Stimulated activated CD8-positive, alpha-beta memory T cell treated with anti-CD3 and anti-CD28 coated beads, Interleukin-7, amount 100 ng/mL, for 1 hour (primary cell): ENCODE measurements around the gene AGFG2.

Experiments used
- DNase-seq, 2 donors: peaks; one replicate each; pipeline ENCODE4 v3.0.0-alpha.2; 2020; ENCODE audit warnings: low read depth in 2 of 2

AGFG2 gene

DNA sequence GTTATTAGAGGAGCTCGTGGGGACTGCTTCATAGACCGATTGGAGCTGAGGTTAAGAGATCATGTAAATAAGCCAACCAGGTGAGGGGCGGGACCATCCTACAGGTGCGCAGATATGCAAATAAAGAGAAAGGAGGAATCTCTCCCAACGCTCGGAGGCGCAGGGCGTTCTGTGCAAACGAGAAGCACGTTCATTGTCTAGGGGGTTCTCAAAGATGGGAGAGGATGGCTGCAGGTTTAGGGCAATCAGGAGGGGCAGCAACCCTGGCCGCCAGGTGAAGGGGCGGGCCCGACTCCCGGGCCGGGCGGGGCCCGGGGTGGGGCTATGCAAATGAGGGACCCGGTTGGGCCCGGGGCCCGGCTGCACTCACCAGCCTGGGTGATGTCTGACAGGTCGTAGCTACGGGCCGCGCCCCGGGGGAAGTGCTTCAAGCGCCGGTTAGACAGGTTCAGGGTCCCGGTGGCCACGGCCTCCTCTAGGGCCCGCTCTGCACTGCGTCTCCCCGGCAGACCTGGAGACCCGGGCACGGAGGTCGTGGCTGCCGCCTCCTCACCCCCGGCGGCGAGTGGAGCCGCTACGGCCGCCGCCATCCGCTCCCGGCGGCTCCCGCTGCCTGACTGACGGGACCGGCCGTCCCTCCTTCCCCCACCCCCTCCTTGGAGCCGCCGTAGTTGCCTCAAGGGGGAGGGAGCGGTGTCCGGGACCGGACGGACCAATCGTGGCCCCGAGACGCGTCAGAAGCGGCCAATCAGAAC lies 46.7 kb downstream of the AGFG2 start, which contains the start of gene LRCH4:
Gene LRCH4 (minus strand): TSS at position 619 of the 755 bp plus-strand sequence. CDS start 29 bp downstream, at position 590.
- no peak for DNase-seq

DNA sequence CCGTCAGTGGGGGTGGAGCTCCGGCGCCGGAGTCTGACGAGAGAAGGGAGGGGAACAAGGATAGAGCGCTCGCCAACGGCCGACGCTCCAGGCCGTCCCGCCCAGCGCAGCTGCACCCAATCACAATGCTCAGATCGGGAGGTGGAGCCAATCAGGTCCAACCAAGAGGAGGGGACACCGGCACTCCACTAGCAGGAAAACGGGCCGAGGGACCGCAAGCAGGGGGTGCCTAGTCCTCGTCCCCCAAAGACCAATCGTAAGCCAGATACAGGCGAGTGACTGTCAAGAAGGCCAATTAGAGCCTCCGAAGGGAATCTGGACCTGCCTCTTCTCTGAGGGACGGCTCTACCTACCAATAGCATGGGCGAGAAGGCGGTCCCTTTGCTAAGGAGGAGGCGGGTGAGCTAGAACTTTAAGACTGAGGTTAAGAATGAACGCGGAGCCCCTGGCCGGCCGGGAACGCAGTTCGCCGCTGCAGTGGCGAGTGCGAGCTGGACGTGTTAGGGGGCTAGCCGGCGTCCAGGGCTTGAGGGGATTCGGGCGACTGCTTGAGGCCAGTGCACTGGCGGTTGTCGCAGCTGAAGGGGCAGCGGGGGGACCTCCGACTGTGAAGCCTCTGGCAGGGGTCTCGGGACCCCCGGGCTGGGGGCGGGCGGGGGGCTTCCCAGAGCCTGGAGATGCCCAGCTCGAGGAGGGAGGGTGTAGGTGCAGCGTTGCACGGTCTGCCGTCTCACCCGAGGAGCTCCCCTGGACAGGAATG lies 47.4 kb downstream of the AGFG2 start, which contains the start of gene FBXO24:
Gene FBXO24 (plus strand): TSS at position 63 of the 760 bp plus-strand sequence. CDS start 298 bp downstream, at position 361.
- DNase-seq, result peak; percentile 98

DNA sequence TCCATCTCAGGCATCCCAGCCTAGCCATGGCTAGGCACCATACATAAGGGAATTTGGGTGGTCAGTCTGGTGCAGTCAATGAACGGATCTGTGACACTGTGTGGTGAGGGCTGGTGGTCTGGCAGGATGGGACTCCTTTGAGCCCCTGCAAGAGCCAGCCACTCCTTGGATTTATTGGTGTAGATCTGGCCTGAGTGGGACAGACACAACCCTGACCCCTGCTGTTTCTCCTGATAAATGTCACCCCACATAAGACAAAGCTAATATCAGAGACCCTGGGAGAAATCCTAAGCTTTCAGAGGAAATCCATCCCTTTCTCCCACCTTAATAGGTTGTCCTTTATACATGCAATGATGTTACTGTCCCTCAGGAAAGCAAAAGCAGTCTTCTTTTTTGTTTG lies 49.4 kb downstream of the AGFG2 start:
- no peak for DNase-seq

DNA sequence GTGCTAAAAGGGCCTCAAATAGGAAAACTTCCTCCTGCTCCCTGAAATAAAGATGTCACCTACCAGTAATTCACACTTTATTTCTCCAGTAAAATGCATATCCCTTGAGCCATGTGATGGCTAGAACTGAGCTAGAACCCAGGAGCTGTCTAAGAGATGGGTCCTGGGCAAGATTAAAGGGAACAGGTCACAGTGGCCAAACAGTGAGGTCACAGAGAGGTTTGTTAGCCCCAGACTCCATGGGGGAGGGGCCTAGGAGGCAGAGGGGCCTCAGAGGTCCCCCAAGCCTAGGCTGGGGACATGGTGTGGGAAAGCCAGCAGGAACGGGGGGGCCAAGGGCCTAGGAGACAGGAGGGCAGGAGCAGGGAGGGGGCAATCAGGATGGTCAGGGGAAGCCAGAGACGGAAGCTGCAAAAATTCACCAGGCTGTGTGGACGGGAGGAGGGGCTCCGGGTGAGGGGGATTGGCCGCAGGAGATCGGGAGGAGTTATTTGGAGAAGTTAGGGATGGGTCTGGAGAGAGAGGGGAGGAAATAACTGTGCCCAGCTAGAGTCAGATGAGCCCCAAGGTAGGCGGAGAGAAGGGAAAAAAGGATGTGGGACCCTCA lies 50.4 kb downstream of the AGFG2 start:
- no peak for DNase-seq

DNA sequence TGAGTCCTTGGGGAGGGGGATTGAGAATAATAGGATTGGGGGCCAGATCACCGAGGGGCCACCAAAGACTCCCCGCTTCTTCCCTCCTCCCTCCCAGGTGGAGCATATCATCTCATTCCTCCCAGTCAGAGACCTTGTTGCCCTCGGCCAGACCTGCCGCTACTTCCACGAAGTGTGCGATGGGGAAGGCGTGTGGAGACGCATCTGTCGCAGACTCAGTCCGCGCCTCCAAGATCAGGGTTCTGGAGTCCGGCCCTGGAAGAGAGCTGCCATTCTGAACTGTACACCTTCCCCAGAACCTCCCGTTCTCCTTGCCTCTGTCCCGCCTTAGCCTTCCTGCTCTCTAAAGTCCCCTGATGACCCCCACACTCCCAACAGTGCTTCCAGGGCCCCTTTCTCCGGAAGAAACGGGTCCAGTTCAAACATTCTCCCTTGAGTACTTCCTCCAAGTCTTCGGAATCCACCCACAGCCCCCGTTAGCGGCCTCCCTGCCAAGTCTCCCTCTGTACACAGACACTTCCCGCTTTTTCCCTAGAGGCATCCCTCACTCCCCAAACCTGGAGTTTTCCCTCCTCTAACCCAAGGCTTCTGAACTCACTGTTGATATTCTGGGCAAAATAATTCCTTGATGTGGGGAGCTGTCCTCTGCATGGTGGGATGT lies 51.2 kb downstream of the AGFG2 start:
- DNase-seq, result no peak

DNA sequence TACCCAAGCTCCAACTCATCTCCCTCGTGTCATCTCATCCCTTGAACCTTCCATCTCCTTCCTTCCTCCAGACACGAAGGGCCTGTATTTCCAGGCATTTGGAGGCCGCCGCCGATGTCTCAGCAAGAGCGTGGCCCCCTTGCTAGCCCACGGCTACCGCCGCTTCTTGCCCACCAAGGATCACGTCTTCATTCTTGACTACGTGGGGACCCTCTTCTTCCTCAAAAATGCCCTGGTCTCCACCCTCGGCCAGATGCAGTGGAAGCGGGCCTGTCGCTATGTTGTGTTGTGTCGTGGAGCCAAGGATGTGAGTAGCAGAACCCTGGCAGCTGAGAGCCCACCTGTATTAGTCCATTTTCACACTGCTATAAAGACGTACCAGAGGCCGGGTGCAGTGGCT lies 52.6 kb downstream of the AGFG2 start:
- no peak for DNase-seq

DNA sequence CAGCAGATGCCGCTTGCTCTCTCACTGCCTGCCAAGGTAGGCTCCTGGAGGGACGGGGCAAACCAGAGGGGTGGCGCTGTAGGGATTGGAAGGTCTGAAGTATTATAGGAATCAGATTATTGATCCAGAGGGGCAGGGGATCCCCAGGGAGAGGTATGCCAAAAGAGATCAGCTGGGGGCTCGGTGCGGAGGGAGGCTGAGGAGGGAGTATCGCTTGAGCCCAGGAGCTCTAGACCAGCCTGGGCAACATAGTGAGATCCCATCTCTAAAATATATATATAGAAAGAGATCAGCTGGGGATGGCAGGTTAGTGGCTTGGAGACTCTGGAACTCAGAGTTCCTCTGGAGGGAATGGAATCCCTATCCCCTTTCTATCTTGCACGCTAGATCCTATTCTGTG lies 56.2 kb downstream of the AGFG2 start:
- no peak for DNase-seq

DNA sequence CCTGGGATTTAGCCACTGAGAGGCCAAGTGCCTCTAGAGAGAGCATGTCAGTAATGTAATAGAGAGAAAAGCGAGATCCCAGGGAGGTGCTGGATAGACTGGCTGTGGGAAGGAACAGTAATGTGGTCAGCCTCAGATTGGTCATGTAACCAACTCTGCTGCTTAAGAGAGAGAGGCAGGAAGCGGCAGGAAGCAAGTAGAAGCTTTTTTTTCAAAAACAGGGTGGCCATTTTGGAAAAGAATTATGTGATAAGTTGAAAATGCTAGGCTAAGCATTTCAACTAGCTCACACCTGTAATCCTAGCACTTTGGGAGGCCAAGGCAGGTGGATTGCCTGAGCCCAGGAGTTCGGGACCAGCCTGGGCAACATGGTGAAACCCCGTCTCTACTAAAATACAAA lies 59.4 kb downstream of the AGFG2 start:
- no peak for DNase-seq

DNA sequence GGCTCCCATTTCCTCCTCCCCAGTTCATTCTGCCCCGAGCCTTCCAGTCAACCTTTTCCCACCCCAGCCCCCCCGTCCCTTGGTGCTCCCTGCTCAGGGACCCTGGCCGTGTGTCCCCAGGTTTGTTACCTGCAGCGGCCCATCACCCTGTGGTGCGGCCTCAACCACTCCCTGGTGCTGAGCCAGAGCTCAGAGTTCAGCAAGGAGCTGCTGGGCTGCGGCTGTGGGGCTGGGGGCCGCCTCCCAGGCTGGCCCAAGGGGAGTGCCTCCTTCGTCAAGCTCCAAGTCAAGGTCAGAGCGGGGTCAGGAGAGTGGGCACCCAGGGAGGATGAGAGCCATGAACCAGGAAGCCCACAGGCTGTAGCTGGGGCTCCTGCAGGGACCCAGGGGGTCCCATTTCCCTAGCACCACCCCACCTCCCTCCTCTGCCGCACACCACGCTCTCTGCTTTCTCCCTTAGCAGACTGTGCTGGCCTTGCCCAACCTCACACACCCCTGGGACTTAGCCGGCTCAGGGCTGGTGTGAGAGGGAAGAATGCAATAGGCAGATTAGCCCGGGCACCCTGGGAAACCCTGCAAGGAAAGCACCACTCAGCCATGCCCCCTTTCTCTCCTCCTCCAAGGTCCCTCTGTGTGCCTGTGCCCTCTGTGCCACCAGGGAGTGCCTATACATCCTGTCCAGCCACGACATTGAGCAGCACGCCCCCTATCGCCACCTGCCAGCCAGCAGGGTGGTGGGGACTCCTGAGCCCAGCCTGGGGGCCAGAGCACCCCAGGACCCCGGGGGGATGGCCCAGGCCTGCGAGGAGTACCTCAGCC lies 61.1 kb downstream of the AGFG2 start:
- DNase-seq, result no peak

DNA sequence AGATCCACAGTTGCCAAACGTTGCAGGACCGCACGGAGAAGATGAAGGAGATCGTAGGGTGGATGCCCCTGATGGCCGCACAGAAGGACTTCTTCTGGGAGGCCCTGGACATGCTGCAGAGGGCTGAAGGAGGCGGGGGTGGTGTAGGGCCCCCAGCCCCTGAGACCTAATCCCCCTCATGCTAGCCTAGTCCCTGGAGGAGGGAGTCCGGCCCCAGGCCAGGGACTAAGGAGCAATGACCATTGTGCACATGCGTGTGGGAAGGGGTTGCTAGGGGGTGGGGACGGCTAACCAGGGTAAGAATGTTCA lies 61.7 kb downstream of the AGFG2 start:
- no peak for DNase-seq

DNA sequence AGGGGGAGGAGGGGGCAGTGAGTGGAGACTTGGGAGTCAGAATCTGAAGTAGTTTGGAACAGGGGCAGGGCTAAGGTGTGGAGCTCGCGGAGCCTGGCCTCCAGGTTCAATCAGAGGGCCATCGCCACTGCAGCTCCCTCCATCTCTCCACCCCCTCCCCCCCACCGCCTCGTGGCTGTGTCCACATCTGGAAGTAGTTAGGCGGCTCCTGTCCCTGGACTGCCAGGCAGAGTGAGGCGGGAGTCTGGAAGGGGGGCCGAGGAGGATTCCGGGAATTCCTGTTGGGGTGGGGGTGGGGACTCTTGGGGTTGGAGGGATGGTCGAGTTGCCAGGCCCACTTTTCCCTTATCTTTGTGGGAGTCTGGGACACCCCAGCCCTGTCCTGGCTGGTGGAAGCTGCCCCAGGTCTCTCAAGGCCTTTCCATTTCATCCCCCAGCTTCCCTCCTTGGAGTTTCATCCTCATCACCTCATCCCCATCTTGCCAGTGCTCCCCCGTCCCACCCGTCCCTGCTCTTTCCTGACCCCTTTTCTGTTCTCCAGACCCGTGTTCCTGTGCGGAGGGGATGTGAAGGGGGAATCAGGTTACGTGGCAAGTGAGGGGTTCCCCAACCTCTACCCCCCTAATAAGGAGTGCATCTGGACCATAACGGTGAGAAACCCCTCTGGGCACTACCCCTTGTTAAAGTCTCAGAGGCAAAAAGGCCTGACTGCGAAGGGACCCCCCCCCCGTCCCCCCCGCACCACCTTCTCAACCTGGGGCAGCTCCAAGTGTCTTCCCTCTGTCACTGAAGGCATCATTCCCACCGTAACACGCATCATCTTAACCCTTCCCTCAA lies 64.1 kb downstream of the AGFG2 start:
- no peak for DNase-seq

DNA sequence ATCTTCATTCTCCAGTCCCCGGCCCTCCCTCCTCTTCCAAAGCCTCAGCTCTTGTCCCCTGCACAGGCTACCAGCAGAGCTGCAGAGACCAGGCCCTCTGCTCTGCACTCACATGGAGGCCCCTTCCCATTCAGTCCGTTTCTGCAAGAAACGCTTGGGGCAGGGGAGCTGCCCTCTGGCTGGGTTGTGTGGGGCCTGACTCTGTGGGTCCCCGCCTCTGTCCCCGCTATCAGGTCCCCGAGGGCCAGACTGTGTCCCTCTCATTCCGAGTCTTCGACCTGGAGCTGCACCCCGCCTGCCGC lies 64.7 kb downstream of the AGFG2 start:
- no peak for DNase-seq

DNA sequence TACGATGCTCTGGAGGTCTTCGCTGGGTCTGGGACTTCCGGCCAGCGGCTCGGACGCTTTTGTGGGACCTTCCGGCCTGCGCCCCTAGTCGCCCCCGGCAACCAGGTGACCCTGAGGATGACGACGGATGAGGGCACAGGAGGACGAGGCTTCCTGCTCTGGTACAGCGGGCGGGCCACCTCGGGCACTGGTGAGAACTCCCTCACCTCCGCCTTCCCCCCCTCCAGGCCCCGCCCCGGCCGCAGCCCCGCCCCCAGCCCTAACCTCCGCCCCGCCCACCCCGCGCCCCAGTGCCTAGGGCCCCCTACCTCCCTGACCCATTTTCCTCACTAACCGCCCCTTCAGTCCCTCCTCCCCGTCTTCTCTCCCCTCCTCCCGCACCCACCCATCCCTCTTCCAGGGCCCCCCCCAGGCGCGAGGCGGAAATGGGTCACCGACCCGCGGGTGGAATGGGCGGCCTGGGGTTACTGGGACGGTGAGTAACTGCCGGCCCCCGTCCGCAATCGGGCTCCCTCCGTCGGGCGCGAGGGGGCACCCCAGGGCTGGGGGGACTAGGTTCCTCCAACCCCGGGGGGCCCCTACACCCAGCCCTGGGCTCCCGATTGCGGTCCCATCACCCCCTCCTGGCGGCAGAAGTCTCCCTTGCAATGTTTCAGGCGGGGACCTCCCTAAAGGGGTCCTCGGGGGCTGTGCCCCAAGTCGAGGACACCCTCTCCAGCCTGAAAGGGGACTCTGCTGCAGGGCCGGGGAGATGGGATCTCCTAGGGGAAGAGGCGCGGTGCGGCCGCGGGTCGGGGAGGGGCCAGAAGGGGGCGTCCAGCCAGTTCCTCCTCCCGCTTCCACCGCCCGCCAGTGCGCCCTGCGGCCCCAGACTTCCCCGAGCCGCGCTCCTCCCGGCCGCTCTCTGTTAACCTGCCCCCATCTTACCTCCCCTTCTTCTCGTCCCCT lies 65.3 kb downstream of the AGFG2 start:
- peak in 1 of 2 donors; percentile 42 for DNase-seq

DNA sequence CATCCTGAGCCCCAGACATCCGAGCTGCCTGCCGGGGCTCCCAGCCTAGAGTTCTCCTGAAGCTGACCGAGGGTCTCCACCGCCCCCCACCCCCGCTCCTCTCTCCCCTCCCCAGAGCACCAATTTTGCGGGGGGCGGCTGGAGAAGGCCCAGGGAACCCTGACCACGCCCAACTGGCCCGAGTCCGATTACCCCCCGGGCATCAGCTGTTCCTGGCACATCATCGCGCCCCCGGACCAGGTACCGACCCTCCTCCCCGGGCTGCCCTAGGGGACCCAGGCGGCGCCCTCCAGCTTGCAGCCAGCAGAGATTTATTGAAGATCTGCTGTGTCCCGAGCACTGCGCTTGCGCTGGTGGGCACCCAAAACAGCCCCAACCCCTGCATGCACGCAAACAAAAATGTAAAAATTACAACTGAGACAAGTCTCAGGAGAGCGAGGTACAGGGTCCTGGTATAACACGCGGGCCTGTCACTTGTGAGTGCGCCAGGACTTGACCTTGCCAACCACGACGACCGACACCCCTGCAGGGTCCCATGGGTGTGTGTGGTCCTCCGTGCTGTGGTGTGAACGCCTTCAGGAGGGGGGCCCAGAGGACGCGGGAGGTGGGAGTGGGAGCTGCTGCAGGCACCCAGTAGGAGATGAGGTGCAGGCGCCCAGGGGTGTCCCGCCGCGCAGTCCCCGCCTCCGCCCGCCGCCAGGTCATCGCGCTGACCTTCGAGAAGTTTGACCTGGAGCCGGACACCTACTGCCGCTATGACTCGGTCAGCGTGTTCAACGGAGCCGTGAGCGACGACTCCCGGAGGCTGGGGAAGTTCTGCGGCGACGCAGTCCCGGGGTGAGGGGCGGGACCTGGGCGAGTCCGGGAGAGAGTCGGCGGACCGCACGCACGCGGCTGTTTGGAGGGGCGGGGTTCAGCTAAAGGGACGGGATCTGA lies 66.2 kb downstream of the AGFG2 start:
- no peak for DNase-seq

DNA sequence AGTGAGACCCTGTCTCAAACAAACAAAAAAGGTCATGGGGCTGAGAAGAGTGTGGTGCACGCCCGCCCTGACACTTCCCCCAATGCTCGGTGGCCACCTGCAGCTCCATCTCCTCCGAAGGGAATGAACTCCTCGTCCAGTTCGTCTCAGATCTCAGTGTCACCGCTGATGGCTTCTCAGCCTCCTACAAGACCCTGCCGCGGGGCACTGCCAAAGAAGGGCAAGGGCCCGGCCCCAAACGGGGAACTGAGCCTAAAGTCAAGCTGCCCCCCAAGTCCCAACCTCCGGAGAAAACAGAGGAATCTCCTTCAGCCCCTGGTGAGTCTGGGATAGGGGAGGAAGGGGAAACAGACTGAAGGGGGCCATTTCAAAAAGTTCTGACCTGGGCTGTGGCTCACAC lies 67.3 kb downstream of the AGFG2 start:
- DNase-seq, result no peak

DNA sequence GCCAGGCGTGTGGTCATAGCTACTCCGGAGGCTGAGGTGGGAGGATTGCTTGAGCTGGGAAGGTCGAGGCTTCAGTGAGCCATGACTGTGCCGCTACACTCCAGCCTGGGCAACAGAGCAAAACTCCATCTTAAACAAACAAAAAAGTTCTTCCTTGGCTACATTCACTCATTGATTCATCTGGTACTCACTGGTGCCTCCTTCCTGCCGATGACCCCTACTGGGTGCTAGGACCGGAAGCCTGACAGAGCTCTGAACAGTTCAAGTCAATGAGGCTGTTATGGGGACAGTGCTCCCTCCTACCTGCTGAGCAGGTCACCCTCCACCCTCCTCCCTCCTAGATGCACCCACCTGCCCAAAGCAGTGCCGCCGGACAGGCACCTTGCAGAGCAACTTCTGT lies 68.1 kb downstream of the AGFG2 start:
- DNase-seq, result no peak

DNA sequence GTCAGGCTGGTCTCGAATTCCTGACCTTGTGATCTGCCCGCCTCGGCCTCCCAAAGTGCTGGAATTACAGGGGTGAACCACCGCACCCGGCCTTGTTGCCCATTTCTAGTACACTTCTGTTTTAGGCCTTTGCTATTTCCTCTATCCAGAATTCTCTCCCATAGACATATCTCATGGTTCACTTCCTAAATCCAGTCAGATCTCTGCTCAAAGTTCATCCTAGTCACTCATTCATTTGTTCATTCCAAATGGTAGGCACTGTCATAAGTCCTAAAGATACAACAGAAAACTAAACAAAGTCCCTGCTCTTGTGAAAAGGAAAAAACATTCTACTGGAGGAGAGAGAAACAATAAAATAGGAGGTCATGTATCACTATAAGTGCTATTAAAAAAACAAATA lies 71.0 kb downstream of the AGFG2 start:
- no peak for DNase-seq

DNA sequence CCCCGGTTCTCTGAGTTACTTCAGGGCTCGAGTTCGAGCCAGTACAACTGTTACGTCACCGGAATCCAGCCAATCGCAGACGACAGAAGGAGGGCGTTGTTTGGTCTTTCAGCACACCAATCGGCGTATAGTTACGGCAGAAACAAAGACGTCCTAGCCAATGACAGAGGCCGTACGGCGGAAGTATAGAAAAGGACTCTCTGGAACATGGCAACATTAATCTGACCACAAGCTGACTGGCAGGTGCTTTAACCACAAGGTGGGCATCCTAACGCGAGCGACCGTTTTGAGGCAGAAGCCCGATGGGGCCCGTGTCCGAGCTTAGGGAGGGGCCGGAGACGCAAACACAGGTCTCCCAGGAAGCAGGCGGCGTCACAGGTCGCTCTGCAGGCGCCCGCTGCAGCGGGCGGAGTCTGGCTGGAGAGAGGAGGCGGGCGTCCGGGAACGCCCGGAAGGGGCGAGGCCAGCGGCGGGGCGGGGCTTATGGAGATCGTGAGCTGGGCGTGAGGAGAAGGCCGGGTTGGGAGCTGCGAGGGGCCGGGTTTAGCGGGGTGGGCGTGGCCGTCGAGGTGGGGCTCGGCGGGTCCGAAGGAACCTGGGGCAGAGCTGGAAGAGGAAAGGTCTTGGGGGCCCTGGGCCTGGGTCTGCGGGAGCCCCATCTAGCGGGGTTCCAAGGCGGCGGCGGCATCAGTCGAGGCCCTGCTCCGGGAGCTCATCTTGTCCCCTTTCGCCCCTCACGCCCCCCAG lies 73.2 kb downstream of the AGFG2 start, which contains the start of gene MOSPD3:
Gene MOSPD3 (plus strand): TSS at position 558 of the 747 bp plus-strand sequence. CDS start 252 bp downstream, outside the sequence.
- DNase-seq, result peak; percentile 92 to 96
